SK-N-SH treated with all-trans-retinoic acid at 6 μM for 48 hours (cell line): Measurements from ENCODE around the gene CDK14.

Source experiments
- ATAC-seq: fragments of 200-7000 bp; cut with Tn5 transposase; 3 replicates; pipeline ENCODE4 v1.9.1; 2020; ENCODE audit warnings: mild to moderate bottlenecking, moderate library complexity
- ARNTL ChIP-seq: fragments of 450-650 bp; formaldehyde crosslinking; IDR thresholded peaks from 2 replicates; pipeline ENCODE4 v1.5.0; 2020; ENCODE audit warnings: low read depth, mild to moderate bottlenecking, moderate library complexity, borderline replicate concordance
- BACH2 ChIP-seq: fragments of 250-450 bp; sonication (Bioruptor Pico); IDR thresholded peaks from 2 replicates; pipeline ENCODE4 v1.9.0; 2021; ENCODE audit warnings: mild to moderate bottlenecking, borderline replicate concordance
- CREB5 ChIP-seq: fragments of 250-450 bp; sonication (Bioruptor Pico); IDR thresholded peaks from 2 replicates; pipeline ENCODE4 v1.5.1; 2020; ENCODE audit warnings: low read depth, mild to moderate bottlenecking, moderate library complexity
- CSDC2 ChIP-seq: fragments of 250-450 bp; sonication (Bioruptor Pico); IDR thresholded peaks from 2 replicates; pipeline ENCODE4 v1.5.0; 2020; ENCODE audit warnings: mild to moderate bottlenecking, moderate library complexity
- ESRRG ChIP-seq: fragments of 250-450 bp; sonication (Bioruptor Pico); IDR thresholded peaks from 2 replicates; pipeline ENCODE4 v1.6.1; 2021; ENCODE audit warnings: mild to moderate bottlenecking
- GLIS3 ChIP-seq: fragments of 250-450 bp; sonication (Bioruptor Pico); IDR thresholded peaks from 2 replicates; pipeline ENCODE4 v1.5.0; 2020; ENCODE audit warnings: mild to moderate bottlenecking, moderate library complexity
- ISL1 ChIP-seq: fragments of 250-450 bp; sonication (Bioruptor Pico); IDR thresholded peaks from 2 replicates; pipeline ENCODE4 v2.1.2; 2022; ENCODE audit warnings: mild to moderate bottlenecking, moderate library complexity
- OSR1 ChIP-seq: fragments of 250-450 bp; sonication (Bioruptor Pico); IDR thresholded peaks from 2 replicates; pipeline ENCODE4 v1.8.0; 2022; ENCODE audit warnings: moderate library complexity, mild to moderate bottlenecking, inconsistent platforms
- PATZ1 ChIP-seq: fragments of 250-450 bp; sonication (Bioruptor Pico); IDR thresholded peaks from 2 replicates; pipeline ENCODE4 v1.8.0; 2020; ENCODE audit warnings: mild to moderate bottlenecking, moderate library complexity, borderline replicate concordance
- POU6F1 ChIP-seq: fragments of 250-450 bp; sonication (Bioruptor Pico); IDR thresholded peaks from 2 replicates; pipeline ENCODE4 v1.8.0; 2021; ENCODE audit warnings: low read depth, mild to moderate bottlenecking, moderate library complexity, borderline replicate concordance
- PPARA ChIP-seq: fragments of 250-450 bp; sonication (Bioruptor Pico); IDR thresholded peaks from 2 replicates; pipeline ENCODE4 v1.5.0; 2020; ENCODE audit warnings: mild to moderate bottlenecking, borderline replicate concordance
- RARB ChIP-seq: fragments of 250-450 bp; sonication (Bioruptor Pico); IDR thresholded peaks from 2 replicates; pipeline ENCODE4 v1.8.0; 2021; ENCODE audit warnings: mild to moderate bottlenecking, moderate library complexity
- SNAI2 ChIP-seq: fragments of 250-450 bp; sonication (Bioruptor Pico); IDR thresholded peaks from 2 replicates; pipeline ENCODE4 v1.5.0; 2020; ENCODE audit warnings: mild to moderate bottlenecking, moderate library complexity
- TOX ChIP-seq: fragments of 250-450 bp; sonication (Bioruptor Pico); IDR thresholded peaks from 2 replicates; pipeline ENCODE4 v1.8.0; 2021; ENCODE audit warnings: mild to moderate bottlenecking, moderate library complexity, borderline replicate concordance
- ZC3H10 ChIP-seq: fragments of 250-450 bp; sonication (Bioruptor Pico); IDR thresholded peaks from 2 replicates; pipeline ENCODE4 v1.5.1; 2021; ENCODE audit warnings: mild to moderate bottlenecking, moderate library complexity
- ZFP3 ChIP-seq: fragments of 250-450 bp; sonication (Bioruptor Pico); IDR thresholded peaks from 2 replicates; pipeline ENCODE4 v1.5.0; 2020; ENCODE audit warnings: mild to moderate bottlenecking, moderate library complexity
- ZNF565 ChIP-seq: fragments of 450-650 bp; formaldehyde crosslinking; conservative IDR thresholded peaks from 2 replicates; pipeline ENCODE4 v1.5.0; 2020; ENCODE audit warnings: low read depth, mild to moderate bottlenecking, moderate library complexity
- ZNF70 ChIP-seq: fragments of 450-650 bp; formaldehyde crosslinking; IDR thresholded peaks from 2 replicates; pipeline ENCODE4 v1.5.0; 2020; ENCODE audit warnings: mild to moderate bottlenecking, moderate library complexity
- ZNF8 ChIP-seq: fragments of 450-650 bp; formaldehyde crosslinking; IDR thresholded peaks from 2 replicates; pipeline ENCODE4 v1.5.0; 2020; ENCODE audit warnings: mild to moderate bottlenecking, moderate library complexity
- TF ChIP-seq, protein P1 (sequence below): fragments of 250-450 bp; sonication (Bioruptor Pico); IDR thresholded peaks from 2 replicates; pipeline ENCODE4 v1.5.0; 2020; ENCODE audit warnings: mild to moderate bottlenecking, moderate library complexity
- TF ChIP-seq, protein P2 (sequence below): fragments of 250-450 bp; sonication (Bioruptor Pico); IDR thresholded peaks from 2 replicates; pipeline ENCODE4 v1.5.1; 2021; ENCODE audit warnings: mild to moderate bottlenecking, moderate library complexity

The CDK14 gene

DNA sequence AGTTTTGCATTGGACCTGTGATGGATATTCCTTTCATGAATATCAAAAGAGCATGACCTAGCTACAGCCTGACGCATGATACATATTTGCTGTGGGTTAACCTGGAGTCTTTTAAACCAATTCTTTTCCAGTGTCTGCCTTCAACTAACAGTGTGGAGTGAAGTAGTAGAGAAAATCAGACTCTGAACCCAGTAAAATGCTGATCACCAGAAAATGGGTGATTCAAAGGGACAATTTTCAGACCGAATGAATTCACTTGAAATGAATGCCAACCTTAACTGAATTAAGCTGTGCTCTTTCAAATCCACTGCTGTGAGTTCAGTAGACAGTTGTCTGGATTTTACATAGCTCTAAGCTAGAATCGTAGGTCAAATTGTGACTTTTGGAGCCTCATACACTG, 123.0 kb downstream of the CDK14 start (continued):
- no peak for TF ChIP-seq OSR1 (CRISPR knock-in tag)
- TF ChIP-seq, all 23 proteins: peak for 0

DNA sequence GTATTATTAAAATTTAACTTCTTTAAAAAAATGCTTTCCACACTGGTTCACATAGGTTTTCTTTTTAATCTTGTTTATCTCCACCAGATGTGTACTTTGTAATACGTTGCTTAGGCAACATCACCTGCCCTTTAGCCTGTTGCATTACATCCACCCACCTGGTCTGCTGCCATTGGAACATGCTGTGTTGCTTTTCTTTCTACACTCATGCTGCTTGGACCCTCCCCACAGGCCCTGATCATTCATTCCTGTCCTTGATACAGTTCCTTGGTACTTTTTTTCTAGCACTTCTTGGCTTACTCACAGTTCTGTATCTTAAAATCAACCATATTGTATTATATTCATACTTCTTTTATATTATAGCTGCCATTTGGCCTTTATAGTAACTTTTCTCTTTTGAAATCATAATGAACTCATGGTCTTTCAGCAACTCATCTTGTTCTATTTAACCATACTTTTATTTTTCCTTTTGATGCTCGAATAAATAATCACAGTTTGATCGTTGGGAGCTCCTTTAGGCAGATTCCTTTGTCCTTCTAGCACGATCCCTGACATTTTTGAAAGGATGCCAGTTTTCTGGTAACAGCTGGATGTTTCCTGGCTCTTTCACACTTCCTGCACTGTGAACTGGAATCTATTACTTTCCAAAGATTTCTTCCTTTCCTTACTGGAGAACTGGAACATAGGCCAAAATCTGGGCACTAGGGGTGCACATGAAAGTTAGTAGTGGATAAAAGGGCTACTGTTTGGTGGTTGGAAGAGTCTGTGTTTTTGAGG, 125.1 kb downstream of the CDK14 start:
- TF ChIP-seq ESRRG (CRISPR knock-in tag) = no peak
- no peak for TF ChIP-seq BACH2 (CRISPR knock-in tag)
- TF ChIP-seq ARNTL (CRISPR knock-in tag) = no peak
- no peak; the same call in 2 of the 3 replicates for ATAC-seq

DNA sequence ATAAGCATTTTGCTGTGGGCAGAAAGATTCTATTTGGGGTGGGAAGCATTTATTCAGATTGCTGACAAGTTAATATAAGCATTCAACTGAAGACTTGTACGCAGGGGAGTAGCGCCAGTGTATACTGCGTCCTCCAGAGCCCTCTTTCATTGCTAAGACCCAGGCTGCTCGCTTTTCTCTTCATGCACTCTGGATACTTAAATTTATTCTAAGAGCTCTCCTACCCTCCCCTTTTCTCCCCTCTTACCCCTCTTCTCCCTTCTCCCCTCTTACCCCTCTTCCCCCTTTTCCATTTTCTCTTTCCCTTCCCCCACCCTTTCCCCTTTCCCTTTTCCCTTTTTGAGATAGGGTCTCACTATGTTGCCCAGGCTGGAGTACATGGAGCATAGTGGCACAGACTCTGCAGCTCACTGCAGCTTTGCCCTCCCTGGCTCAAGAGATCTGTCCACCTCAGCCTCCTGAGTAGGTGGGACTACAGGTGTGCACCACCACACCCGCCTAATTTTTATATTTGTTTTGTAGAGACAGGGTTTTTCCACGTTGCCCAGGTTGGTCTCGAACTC, 125.8 kb downstream of the CDK14 start:
- TF ChIP-seq ISL1 (no peak), SNAI2 (CRISPR knock-in tag) (no peak), ZFP3 (CRISPR knock-in tag) (no peak), PATZ1 (no peak), ZNF8 (no peak), CSDC2 (CRISPR knock-in tag) (no peak)
- TF ChIP-seq, protein P1, sequence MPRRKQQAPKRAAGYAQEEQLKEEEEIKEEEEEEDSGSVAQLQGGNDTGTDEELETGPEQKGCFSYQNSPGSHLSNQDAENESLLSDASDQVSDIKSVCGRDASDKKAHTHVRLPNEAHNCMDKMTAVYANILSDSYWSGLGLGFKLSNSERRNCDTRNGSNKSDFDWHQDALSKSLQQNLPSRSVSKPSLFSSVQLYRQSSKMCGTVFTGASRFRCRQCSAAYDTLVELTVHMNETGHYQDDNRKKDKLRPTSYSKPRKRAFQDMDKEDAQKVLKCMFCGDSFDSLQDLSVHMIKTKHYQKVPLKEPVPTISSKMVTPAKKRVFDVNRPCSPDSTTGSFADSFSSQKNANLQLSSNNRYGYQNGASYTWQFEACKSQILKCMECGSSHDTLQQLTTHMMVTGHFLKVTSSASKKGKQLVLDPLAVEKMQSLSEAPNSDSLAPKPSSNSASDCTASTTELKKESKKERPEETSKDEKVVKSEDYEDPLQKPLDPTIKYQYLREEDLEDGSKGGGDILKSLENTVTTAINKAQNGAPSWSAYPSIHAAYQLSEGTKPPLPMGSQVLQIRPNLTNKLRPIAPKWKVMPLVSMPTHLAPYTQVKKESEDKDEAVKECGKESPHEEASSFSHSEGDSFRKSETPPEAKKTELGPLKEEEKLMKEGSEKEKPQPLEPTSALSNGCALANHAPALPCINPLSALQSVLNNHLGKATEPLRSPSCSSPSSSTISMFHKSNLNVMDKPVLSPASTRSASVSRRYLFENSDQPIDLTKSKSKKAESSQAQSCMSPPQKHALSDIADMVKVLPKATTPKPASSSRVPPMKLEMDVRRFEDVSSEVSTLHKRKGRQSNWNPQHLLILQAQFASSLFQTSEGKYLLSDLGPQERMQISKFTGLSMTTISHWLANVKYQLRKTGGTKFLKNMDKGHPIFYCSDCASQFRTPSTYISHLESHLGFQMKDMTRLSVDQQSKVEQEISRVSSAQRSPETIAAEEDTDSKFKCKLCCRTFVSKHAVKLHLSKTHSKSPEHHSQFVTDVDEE (CRISPR knock-in tag) = no peak
- ATAC-seq = no peak

DNA sequence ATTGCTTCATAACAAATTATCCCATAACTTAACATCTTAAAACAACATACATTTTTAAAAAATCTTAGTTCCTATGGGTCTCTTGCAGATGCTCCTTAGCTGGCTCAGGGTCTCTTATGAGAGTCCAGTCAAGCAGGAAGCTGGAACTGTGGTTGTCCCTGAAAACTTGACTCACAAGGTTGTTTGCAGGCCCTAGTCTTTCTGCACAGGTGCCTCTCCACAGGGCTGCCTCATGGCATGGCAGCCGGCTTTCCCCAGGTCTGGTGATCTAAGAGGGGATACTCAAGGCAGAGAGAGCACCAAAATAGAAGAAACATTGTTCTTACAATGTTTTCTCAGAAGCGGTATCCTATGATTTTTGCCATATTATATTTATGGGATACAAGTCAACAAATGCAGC, 127.1 kb downstream of the CDK14 start:
- ATAC-seq = no peak
- TF ChIP-seq PATZ1 (no peak), POU6F1 (CRISPR knock-in tag) (no peak), ZFP3 (CRISPR knock-in tag) (no peak), TOX (CRISPR knock-in tag) (no peak), ARNTL (CRISPR knock-in tag) (no peak), ZC3H10 (CRISPR knock-in tag) (no peak), ESRRG (CRISPR knock-in tag) (no peak), OSR1 (CRISPR knock-in tag) (no peak), PPARA (CRISPR knock-in tag) (no peak), ISL1 (no peak), ZNF565 (no peak), ZNF8 (no peak), GLIS3 (no peak), ZNF70 (CRISPR knock-in tag) (no peak), RARB (no peak), CREB5 (CRISPR knock-in tag) (no peak)
- TF ChIP-seq, protein P2, sequence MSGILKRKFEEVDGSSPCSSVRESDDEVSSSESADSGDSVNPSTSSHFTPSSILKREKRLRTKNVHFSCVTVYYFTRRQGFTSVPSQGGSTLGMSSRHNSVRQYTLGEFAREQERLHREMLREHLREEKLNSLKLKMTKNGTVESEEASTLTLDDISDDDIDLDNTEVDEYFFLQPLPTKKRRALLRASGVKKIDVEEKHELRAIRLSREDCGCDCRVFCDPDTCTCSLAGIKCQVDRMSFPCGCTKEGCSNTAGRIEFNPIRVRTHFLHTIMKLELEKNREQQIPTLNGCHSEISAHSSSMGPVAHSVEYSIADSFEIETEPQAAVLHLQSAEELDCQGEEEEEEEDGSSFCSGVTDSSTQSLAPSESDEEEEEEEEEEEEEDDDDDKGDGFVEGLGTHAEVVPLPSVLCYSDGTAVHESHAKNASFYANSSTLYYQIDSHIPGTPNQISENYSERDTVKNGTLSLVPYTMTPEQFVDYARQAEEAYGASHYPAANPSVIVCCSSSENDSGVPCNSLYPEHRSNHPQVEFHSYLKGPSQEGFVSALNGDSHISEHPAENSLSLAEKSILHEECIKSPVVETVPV (CRISPR knock-in tag) = no peak
- TF ChIP-seq, protein P1 (CRISPR knock-in tag) = no peak
